ENCODE data around the gene GXYLT2. TPM values are rescaled to one million over a fixed set of nuclear protein-coding genes. Genes with fewer than 3 reads are reported as not detected.
A peak's percentile ranks its signal among the peaks of the same experiment; 100 is the strongest.

Gene GXYLT2, protein sequence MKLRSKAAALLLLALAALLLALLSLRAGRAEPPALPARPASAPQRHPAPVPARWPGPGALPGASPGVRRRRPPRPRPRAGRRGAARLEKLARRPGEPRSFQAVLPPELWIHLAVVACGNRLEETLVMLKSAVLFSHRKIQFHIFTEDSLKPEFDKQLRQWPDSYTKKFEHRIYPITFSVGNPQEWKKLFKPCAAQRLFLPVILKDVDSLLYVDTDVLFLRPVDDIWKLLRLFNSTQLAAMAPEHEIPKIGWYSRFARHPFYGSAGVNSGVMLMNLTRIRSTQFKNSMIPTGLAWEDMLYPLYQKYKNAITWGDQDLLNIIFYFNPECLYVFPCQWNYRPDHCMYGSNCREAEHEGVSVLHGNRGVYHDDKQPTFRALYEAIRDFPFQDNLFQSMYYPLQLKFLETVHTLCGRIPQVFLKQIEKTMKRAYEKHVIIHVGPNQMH
- 4.7 TPM for total RNA-seq

DNA sequence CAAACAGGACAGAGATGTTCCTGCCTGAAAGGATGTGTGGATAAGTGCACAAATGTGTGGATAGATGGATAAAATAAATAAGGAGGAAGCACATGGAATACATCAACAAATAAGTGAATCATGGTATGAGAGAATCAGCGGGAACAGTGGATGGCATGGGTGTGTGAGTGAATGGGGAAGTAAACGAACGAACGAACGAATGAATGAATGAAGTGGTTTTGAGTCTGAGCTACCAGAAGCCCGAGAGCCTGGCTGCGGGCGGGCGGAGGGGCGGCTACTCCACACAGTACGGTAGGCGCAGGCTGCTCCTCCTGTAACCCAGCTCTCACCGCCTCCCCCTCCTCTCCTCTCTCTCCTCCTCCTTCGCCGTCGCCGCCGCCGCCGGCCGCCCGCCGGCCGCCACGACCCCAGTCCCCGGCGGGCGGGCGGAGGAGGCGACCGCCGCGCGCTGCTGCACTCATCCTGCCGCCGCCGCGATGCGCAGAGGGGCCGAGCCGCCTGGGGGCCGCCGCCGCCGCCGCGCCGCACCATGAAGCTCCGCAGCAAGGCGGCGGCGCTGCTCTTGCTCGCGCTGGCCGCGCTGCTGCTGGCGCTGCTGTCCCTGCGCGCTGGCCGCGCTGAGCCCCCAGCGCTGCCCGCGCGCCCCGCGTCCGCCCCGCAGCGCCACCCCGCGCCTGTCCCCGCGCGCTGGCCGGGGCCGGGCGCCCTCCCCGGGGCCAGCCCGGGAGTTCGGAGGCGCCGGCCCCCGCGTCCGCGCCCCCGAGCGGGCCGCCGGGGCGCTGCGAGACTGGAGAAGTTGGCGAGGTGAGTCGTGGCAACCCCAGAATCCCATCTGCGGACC is at the start of gene GXYLT2:
TSS of gene GXYLT2 (plus strand) at position 342 of the 841 bp plus-strand sequence. CDS start at position 530, 188 bp downstream.
- DNase-seq, result peak; percentile 41

- DNase-seq, result no peak
Measured at GRCh38 chr3:72839057-72839456, 48.8 kb upstream of the GXYLT2 start.

GRCh38 chr3:72844436-72844993 is 43.3 kb upstream of the GXYLT2 start:
- no peak for DNase-seq

GRCh38 chr3:72846166-72846565 is 41.7 kb upstream of the GXYLT2 start:
- no peak for DNase-seq

DNA sequence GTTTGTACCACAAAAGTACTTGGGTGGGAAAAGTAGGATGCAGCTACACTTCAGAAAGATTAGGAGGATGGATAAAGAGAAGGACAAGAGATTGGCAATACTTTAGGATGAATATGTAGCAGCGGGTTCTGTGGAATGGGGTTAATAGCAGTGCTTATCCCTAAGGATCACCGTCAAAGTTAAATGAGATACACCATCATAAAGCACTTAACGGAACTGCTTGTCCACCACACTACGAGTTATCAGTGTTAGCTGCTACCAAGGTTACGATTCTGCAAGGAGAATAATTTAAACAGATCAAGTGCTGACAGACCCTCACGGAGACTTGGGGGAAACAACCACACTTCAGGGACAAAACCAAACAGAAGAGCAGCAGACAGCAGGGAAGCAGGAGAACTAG is 40.6 kb upstream of the GXYLT2 start:
- DNase-seq, result no peak

DNA sequence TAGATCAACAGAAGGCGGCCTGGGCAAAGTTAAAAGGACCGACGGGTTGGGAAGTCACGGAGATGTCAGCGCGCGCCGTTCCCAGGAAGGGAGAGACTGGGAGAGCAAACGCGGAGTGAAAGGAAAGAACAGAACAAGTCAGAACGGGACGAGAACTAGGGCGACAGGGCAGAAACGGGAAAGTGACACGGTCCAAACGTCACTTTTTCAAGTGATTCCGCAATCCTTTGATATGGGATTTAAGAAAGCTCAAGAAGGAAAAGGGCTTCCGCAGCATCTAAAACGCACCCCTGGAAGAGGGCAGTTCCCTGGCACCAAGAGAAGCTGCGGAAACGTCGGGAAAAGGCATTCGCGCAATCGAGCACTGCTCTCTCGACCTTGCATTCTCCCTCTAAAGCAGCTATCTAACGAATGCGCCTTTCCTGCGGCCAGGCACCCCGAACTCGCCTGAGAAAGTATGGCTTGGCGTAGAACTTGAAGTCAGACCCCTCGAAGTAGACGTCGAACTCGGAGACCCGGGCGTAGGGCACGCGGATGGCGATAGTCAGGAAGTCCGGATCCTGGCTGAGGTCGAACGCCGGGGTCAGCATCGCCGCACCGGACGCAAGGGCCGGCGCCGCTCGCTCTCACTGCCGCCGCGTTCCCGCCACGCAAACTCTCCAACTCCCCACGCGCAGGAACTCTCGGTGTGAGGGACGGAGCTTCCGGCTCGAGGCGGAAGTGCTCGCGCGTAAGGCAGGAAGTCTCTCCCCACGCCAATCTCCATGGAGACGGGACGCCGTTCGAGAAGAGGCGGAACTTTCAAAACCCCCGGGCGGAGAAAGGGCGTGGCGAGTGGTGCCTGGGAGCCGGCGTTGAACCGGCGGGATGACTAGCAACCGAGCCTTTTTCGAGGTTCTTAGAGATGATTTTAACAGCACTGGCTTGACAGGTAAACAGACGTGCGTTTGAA is 39.8 kb upstream of the GXYLT2 start, which contains the start of gene SHQ1:
TSS of gene SHQ1 (minus strand) at position 695 of the 952 bp plus-strand sequence. CDS start at position 590, 105 bp downstream.
- DNase-seq, result peak; percentile 88

DNA sequence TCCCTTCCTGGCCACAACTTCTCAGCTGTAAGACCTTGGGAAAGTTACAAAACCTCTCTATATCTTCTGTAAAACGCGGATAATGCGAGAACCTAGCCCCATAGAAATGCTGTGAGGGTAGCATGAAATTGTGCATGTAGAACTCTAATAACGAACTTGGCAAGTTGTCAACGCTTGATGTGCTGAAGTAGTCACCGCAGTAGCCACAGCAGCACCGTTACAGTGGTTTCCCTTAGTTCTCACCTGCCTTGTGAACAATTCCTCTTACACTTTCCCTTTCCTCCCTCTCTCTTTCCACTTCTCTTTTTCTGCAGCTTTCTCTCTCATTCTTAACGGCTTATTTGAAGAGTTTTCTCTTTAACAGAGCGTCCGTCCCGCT is 39.2 kb upstream of the GXYLT2 start:
- DNase-seq, result no peak

DNA sequence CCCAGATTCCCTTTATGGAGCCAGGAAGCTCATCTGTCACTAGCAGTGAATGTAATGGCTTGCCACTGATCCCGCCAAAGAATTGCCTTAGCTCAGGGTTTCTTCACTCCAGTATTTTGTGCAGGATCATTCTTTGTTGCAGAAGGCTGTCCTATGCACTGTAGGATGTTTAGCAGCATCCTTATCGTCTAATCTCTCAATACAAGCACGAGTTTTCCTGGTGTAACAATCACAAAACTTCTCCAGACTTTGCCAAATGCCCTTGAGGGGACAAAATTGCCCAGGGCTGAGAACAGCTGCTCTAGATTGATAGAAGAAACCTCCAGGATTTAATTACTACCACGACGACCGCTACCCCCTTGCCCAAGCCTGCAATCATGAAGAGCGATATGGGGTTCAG is 32.8 kb upstream of the GXYLT2 start:
- no peak for DNase-seq

DNA sequence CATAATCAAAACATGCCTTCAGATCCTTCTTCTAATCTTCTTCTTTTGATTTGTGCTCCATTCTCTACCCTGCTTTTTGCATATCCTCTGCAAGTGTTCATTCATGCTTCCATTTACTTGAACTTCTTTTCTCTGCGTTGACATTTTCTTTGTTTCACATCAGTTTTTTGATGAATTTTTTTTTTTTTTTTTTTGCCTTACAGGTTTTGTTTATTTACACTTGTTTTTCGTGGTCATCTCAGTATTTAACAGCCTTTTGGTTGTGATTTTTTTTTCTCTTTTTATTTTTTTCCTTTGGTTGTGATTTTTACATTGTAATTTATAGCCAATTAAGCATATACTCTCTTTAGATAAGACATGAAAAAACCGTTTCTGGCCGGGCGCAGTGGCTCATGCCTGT is 27.8 kb upstream of the GXYLT2 start:
- no peak for DNase-seq

DNA sequence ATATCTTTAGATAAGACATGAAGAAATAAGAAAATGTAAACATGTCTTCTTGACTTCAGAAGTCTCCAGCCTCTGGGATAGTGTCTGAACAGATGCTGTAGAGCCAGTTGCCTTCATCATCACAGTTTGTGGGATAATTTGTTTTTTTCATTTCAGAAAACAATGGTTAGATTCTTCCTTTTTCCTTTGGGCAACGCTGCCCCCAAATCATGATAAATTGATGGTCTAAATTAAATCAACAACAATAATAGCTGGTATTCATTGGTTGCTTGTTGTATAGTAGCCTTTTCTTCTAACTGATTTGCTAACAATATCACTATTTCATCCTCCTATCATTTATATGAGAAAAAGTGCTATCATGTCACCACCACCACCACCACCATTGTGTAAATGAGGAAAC is 27.0 kb upstream of the GXYLT2 start:
- no peak for DNase-seq

- DNase-seq, result no peak
Measured at GRCh38 chr3:72862314-72863090, 25.3 kb upstream of the GXYLT2 start.

GRCh38 chr3:72872183-72872582 is 15.7 kb upstream of the GXYLT2 start:
- DNase-seq, result no peak

GRCh38 chr3:72887343-72887704 is 522 bp upstream of the GXYLT2 start:
- DNase-seq, result no peak

DNA sequence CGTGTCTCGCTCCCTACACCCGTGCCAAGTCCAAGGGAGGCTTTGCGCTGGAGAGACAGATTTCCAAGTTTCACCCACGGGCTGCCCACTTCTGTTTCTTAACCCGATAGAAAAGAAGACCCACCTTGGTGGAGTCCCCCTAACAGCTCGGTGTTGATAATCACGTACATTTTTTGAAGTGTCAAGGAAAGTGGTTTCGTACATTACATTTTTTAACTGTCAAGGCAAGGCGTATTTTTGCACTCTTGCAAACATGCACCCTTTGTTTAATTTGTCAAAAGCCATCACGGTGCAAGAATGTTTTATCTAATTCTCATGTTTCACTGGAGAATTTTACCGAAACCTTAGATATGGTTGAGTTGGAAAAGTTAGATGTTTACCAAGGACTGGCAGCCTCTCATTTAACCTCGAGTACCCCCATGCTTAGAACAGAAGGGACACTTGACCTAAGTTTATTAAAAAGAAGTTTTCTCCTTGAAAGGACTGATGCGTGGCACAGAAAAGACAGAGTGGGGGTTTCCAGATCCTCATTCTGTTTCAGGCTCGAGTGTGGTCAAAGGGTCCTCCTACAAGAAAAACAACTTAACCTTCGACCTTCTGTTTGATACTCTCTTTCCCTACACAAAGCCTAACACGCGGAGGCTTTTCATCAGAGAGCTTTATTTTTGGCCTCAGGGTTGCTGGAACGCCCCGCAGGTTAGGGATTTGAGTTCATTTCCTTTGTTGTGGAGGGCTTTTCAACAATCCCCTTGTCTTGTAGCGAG is 882 bp downstream of the GXYLT2 start:
- DNase-seq, result no peak

- DNase-seq, result no peak
Measured at GRCh38 chr3:72889310-72890165, 1.7 kb downstream of the GXYLT2 start.

DNA sequence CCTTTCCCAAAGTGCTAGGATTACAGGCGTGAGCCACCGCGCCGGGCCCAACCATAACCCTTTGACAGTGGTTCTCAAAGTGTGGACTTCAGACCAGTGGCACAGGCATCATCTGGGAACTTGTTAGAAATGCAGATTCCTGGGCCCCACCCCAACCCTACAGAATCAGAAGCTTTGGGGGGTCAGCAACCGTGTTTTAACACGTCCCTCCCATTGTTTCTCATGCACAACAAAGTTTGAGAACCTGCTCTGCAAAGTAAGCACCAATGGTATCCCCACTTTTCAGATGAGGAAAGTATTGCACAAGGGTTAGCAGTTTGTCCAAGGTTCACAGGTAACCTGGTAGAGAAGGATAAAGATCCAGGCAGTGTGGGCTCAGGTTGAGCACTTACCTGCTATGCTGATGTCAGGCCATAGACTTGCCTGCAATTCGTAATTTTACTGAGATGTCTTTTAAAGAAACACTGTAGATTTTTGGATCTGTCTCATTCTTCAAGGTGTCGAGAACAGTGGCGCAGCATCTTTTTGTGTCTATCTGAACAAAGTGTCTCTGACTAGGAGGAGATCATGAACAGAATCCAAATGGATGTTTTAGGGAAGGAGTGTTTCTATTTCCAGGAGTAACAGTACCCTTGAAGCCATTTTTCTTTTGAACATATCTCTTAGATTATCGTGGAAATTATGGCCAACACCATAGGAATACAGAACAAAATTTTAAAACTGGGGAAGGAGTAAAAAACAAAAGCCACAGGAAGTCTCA is 2.5 kb downstream of the GXYLT2 start:
- no peak for DNase-seq

DNA sequence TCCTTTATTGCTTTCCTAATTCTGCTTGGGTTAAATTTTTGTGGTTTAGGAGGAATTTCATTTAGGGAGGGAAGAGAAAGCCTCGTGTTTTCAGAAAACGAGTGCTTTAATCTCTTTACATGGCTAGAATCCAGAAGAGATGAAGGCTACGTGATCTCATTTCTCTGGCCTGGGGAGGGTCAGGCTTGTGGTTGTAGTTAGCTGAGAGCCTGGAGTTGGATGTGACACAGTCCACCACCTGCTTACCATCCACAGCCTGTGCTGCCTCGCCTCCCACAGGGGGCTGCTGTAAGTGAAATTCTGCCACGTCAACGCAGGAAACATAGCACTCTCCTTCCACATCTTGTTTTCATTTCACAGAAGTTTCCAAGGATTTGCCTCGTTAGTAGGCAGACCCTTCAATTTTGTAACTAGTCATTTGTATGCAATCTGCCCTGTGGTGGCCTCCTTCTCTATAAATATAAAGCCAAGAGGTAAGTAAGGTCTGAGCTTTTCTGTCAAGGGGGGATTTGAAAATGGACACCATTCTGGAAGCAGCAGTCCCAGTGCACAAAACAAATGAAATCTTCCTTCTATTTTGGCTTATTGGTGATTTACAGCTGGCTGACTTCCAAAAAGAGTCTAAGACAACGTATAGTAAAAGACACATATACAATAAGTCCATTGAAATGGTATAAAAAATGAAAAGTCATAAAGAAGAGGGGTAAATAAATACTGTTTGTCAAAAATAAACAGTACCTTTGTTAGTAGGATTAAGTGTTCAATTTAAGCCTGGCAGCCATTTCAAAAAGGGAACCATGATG is 3.4 kb downstream of the GXYLT2 start:
- DNase-seq, result no peak

Data from occipital lobe (tissue), 2 donors.